Endothelial cell of hepatic sinusoid (primary cell): Measurements from ENCODE around the gene ZG16.
"Not testable (repeated sequence)": the region's sequence is repeated elsewhere in the genome, so short reads cannot be mapped to it uniquely, and the experiment has no call there.

Experiments used
- in situ Hi-C: cut with HindIII; loops from 2 replicates; pipeline ENCODE4 v1.10.0; 2017; ENCODE audit warnings: low sequenced_read_pairs

The ZG16 gene

GRCh38 chr16:29777576-29778350 is at the start of gene ZG16:
TSS of gene ZG16 (plus strand) at chr16:29778256. CDS start at chr16:29779267, 1,011 bp downstream.
- in situ Hi-C loops: no loop called here

GRCh38 chr16:29729116-29729521 is 48.9 kb upstream of the ZG16 start:
- in situ Hi-C loops: no loop called here

- in situ Hi-C loops: no loop called here
Observed at GRCh38 chr16:29730649-29731048, 47.4 kb upstream of the ZG16 start.

GRCh38 chr16:29731768-29732601 is 46.1 kb upstream of the ZG16 start:
- in situ Hi-C loops: not testable (repeated sequence)

GRCh38 chr16:29734786-29735185 is 43.3 kb upstream of the ZG16 start:
- in situ Hi-C loops: no loop called here

GRCh38 chr16:29736112-29736511 is 41.9 kb upstream of the ZG16 start:
- in situ Hi-C loops: no loop called here

GRCh38 chr16:29736764-29737163 is 41.3 kb upstream of the ZG16 start:
- in situ Hi-C loops: no loop called here

GRCh38 chr16:29737713-29738112 is 40.3 kb upstream of the ZG16 start:
- in situ Hi-C loops: no loop called here

GRCh38 chr16:29738514-29738913 is 39.5 kb upstream of the ZG16 start:
- in situ Hi-C loops: no loop called here

- in situ Hi-C loops: not testable (repeated sequence)
Observed at GRCh38 chr16:29739927-29740629, 38.0 kb upstream of the ZG16 start.

GRCh38 chr16:29740630-29741015 is 37.4 kb upstream of the ZG16 start:
- in situ Hi-C loops: not testable (repeated sequence)

- in situ Hi-C loops: no loop called here
Observed at GRCh38 chr16:29742683-29743275, 35.3 kb upstream of the ZG16 start.

GRCh38 chr16:29743475-29743826 is 34.6 kb upstream of the ZG16 start:
- in situ Hi-C loops: no loop called here

GRCh38 chr16:29743827-29744531 is 34.1 kb upstream of the ZG16 start:
- in situ Hi-C loops: no loop called here

- in situ Hi-C loops: no loop called here
Observed at GRCh38 chr16:29744541-29745101, 33.4 kb upstream of the ZG16 start.

GRCh38 chr16:29745121-29745852 is 32.8 kb upstream of the ZG16 start:
- in situ Hi-C loops: no loop called here

- in situ Hi-C loops: no loop called here
Observed at GRCh38 chr16:29745853-29746345, 32.2 kb upstream of the ZG16 start, which contains the start of gene C16orf54. TSS of gene C16orf54 (minus strand) at chr16:29745990. CDS start at chr16:29744951, 1,039 bp downstream.

GRCh38 chr16:29746518-29746917 is 31.5 kb upstream of the ZG16 start:
- in situ Hi-C loops: not testable (repeated sequence)
